Measurements from ENCODE around the gene CXorf51A. TPM values are rescaled to one million over a fixed set of nuclear protein-coding genes. Genes with fewer than 3 reads are reported as not detected.

The CXorf51A gene
- polyA plus RNA-seq, 1 of the 3 experiments (the other 2 are of a cell fraction): not detected

GRCh38 chrX:146854281-146854680, 39.7 kb upstream of the CXorf51A start:
- no peaks in the 10 kb centered on the region for H3K9me2 ChIP-seq
- H3K4me2 ChIP-seq: no peak overlapping the region
- H3K9me3 ChIP-seq: no peaks in the 10 kb centered on the region; the same call in 1 of the 2 replicates
- TF ChIP-seq RFX5 (IDR thresholded peaks at IDR 0.05; ENCODE audit: low read length) (no peak), SIN3A (IDR thresholded peaks at IDR 0.05; ENCODE audit: borderline replicate concordance, low read depth, low read length) (no peak), RCOR1 (IDR thresholded peaks at IDR 0.05; ENCODE audit: low read length) (no peak), FOXM1 (IDR thresholded peaks at IDR 0.05; ENCODE audit: low read depth) (no peak), MXI1 (IDR thresholded peaks at IDR 0.05; ENCODE audit: low read depth, low read length) (no peak), NRF1 (IDR thresholded peaks at IDR 0.05; ENCODE audit: low read depth, low read length) (no peak), RAD21 (IDR thresholded peaks at IDR 0.05; ENCODE audit: low read length) (no peak), YY1 (IDR thresholded peaks at IDR 0.05; ENCODE audit: low read depth) (no peak), CHD2 (IDR thresholded peaks at IDR 0.05; ENCODE audit: low read length, partially characterized antibody) (no peak), TEAD4 (IDR thresholded peaks at IDR 0.05; ENCODE audit: borderline replicate concordance, insufficient read depth) (no peak), RXRA (IDR thresholded peaks at IDR 0.05; ENCODE audit: borderline replicate concordance, low read depth) (no peak), ELF1 (IDR thresholded peaks at IDR 0.05) (no peak), TCF12 (IDR thresholded peaks at IDR 0.05) (no peak), EP300 (IDR thresholded peaks at IDR 0.05; ENCODE audit: borderline replicate concordance in 1 of 2, low read depth in 1 of 2, low read length in 1 of 2) (no peak), TAF1 (IDR thresholded peaks at IDR 0.05; ENCODE audit: borderline replicate concordance, low read depth, low read length) (no peak)
- TF ChIP-seq, protein P1, sequence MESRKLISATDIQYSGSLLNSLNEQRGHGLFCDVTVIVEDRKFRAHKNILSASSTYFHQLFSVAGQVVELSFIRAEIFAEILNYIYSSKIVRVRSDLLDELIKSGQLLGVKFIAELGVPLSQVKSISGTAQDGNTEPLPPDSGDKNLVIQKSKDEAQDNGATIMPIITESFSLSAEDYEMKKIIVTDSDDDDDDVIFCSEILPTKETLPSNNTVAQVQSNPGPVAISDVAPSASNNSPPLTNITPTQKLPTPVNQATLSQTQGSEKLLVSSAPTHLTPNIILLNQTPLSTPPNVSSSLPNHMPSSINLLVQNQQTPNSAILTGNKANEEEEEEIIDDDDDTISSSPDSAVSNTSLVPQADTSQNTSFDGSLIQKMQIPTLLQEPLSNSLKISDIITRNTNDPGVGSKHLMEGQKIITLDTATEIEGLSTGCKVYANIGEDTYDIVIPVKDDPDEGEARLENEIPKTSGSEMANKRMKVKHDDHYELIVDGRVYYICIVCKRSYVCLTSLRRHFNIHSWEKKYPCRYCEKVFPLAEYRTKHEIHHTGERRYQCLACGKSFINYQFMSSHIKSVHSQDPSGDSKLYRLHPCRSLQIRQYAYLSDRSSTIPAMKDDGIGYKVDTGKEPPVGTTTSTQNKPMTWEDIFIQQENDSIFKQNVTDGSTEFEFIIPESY (IDR thresholded peaks at IDR 0.05; ENCODE audit: borderline replicate concordance, low read depth): no peak
- TF ChIP-seq, protein P2, sequence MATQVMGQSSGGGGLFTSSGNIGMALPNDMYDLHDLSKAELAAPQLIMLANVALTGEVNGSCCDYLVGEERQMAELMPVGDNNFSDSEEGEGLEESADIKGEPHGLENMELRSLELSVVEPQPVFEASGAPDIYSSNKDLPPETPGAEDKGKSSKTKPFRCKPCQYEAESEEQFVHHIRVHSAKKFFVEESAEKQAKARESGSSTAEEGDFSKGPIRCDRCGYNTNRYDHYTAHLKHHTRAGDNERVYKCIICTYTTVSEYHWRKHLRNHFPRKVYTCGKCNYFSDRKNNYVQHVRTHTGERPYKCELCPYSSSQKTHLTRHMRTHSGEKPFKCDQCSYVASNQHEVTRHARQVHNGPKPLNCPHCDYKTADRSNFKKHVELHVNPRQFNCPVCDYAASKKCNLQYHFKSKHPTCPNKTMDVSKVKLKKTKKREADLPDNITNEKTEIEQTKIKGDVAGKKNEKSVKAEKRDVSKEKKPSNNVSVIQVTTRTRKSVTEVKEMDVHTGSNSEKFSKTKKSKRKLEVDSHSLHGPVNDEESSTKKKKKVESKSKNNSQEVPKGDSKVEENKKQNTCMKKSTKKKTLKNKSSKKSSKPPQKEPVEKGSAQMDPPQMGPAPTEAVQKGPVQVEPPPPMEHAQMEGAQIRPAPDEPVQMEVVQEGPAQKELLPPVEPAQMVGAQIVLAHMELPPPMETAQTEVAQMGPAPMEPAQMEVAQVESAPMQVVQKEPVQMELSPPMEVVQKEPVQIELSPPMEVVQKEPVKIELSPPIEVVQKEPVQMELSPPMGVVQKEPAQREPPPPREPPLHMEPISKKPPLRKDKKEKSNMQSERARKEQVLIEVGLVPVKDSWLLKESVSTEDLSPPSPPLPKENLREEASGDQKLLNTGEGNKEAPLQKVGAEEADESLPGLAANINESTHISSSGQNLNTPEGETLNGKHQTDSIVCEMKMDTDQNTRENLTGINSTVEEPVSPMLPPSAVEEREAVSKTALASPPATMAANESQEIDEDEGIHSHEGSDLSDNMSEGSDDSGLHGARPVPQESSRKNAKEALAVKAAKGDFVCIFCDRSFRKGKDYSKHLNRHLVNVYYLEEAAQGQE (IDR thresholded peaks at IDR 0.05; ENCODE audit: low read depth, low read length): no peak
- TF ChIP-seq, protein P3, sequence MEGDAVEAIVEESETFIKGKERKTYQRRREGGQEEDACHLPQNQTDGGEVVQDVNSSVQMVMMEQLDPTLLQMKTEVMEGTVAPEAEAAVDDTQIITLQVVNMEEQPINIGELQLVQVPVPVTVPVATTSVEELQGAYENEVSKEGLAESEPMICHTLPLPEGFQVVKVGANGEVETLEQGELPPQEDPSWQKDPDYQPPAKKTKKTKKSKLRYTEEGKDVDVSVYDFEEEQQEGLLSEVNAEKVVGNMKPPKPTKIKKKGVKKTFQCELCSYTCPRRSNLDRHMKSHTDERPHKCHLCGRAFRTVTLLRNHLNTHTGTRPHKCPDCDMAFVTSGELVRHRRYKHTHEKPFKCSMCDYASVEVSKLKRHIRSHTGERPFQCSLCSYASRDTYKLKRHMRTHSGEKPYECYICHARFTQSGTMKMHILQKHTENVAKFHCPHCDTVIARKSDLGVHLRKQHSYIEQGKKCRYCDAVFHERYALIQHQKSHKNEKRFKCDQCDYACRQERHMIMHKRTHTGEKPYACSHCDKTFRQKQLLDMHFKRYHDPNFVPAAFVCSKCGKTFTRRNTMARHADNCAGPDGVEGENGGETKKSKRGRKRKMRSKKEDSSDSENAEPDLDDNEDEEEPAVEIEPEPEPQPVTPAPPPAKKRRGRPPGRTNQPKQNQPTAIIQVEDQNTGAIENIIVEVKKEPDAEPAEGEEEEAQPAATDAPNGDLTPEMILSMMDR (IDR thresholded peaks at IDR 0.05): no peak
- H3K36me3 ChIP-seq (replicated peaks in 1 of 2; ENCODE audit: control insufficient read depth in 1 of 2, insufficient read depth in 2 of 2, low read length in 1 of 2): no peaks in the 10 kb centered on the region
- WGBS (ENCODE audit: low lambda C conversion rate): 4% methylated on average over 2 of the region's 2 CpGs
- no peak overlapping the region for H2AFZ ChIP-seq (ENCODE audit: low read depth)
- POLR2A ChIA-PET: no interaction called here
- no peak overlapping the region for H3K9ac ChIP-seq
- H3K27me3 ChIP-seq (ENCODE audit: insufficient read depth): no peaks in the 10 kb centered on the region
- no peaks in the 10 kb centered on the region for H3F3A ChIP-seq (replicated peaks; ENCODE audit: insufficient read depth)
- CTCF ChIA-PET: no interaction called here
- H4K20me1 ChIP-seq (ENCODE audit: insufficient read depth): no peaks in the 10 kb centered on the region
- no peak for DNase-seq
- H3K4me3 ChIP-seq (ENCODE audit: low read depth in 2 of 2, low read length in 1 of 2): no peak overlapping the region
- H3K4me1 ChIP-seq (ENCODE audit: control insufficient read depth in 1 of 2, insufficient read depth in 2 of 2, low read depth in 1 of 2, low read length in 1 of 2): no peaks in the 10 kb centered on the region
- H3K79me2 ChIP-seq (ENCODE audit: insufficient read depth): no peaks in the 10 kb centered on the region
- no peak overlapping the region for H3K27ac ChIP-seq (ENCODE audit: low read depth in 2 of 2, low read length in 1 of 2)
